GM12892 (cell line): ENCODE data around the gene NSG1.

Experiments used
- POLR2A ChIP-seq: IDR thresholded peaks from 2 replicates; pipeline ENCODE4 v1.6.1; 2011; ENCODE audit warnings: low read depth, low read length, control low read depth
- TAF1 ChIP-seq: IDR thresholded peaks from 2 replicates; pipeline ENCODE4 v1.6.1; 2011; ENCODE audit warnings: low read depth, mild to moderate bottlenecking, control low read depth, low read length, borderline replicate concordance

GRCh38 chr4:4356106-4357041, 30.5 kb upstream of the NSG1 start:
- no peak for TF ChIP-seq TAF1
- TF ChIP-seq POLR2A = no peak
